Stimulated activated CD4-positive, alpha-beta T cell treated with anti-CD3 and anti-CD28 coated beads, Interleukin-15, amount 100 ng/mL, for 48 hours (primary cell): ENCODE data around the gene IL18RAP.

Experiments
- DNase-seq, 2 donors: peaks; one replicate each; pipeline ENCODE4 v3.0.0-alpha.2; 2020; ENCODE audit warnings: low read depth in 2 of 2

The IL18RAP gene

DNA sequence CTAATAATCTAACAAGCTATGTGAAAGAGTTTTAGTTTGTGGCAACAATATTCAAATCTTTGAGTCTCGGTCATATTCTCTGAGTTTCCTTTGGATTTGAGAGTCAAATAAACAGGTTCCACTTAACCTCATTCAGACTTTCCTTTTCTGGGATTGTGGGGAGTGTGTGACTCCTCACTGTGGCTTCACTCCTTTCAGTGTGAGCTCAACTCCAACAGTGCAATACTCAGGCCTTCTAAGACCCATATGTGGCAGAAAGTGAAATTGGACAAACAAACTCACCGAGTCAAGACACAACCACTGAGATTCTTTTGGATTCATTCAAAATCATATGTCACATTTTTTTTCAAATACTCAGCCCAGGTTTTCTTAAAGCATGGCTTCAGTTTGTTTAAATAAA lies 75.5 kb downstream of the IL18RAP start:
- DNase-seq, result no peak

- DNase-seq, result no peak
Measured at GRCh38 chr2:102499558-102499957, 76.6 kb downstream of the IL18RAP start.
